Fibroblast of mammary gland (primary cell): ENCODE results near the gene CTNNA3.

ENCODE experiments used
- DNase-seq: peaks from one replicate; pipeline ENCODE4 v3.0.0-alpha.2; 2010; ENCODE audit warnings: low read depth
- H3K4me3 ChIP-seq: 2 replicates; pipeline ENCODE4 v1.5.1; 2011; ENCODE audit warnings: low read depth, mild to moderate bottlenecking, low read length, moderate library complexity; ENCODE audit not compliant: control insufficient read depth
- CTCF ChIP-seq: conservative IDR thresholded peaks from 2 replicates; pipeline ENCODE4 v1.5.1; 2011; ENCODE audit warnings: low read depth, low read length, inconsistent platforms; ENCODE audit not compliant: control insufficient read depth, insufficient read depth

CTNNA3 gene

GRCh38 chr10:66924674-66925345, 771.2 kb downstream of the CTNNA3 start:
- no peak for TF ChIP-seq CTCF
- no peak overlapping the region for H3K4me3 ChIP-seq
- DNase-seq, result no peak

GRCh38 chr10:66919248-66919647, 776.7 kb downstream of the CTNNA3 start:
- no peak for TF ChIP-seq CTCF
- H3K4me3 ChIP-seq, result no peak overlapping the region
- DNase-seq, result no peak

GRCh38 chr10:66917104-66917503, 778.9 kb downstream of the CTNNA3 start:
- DNase-seq, result no peak
- H3K4me3 ChIP-seq, result no peak overlapping the region
- no peak for TF ChIP-seq CTCF

GRCh38 chr10:66916030-66916429, 780.0 kb downstream of the CTNNA3 start:
- no peak for DNase-seq
- H3K4me3 ChIP-seq, result no peak overlapping the region
- no peak for TF ChIP-seq CTCF

DNA sequence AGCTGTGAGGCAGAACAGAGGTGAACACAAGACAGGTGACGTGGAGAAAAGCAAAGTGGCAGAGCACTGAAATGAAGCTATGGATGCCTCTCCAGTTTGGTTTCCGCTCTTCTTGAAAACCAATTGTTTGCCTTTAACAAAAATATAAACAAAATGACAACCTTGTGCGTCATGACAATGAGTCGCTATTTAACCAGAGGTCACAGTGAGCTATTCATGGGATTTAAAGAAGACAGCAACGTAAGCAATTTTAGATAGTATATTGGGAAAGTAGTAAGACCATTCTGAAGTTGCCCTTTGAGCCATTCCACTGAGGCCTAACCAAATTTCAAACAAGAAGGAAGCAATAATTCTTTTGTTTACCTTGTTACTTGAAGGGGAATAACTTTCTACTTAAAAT, 785.3 kb downstream of the CTNNA3 start:
- H3K4me3 ChIP-seq, result no peak overlapping the region
- DNase-seq, result no peak
- TF ChIP-seq CTCF, result no peak

- TF ChIP-seq CTCF, result no peak
- no peak for DNase-seq
- H3K4me3 ChIP-seq, result no peak overlapping the region
Observed at GRCh38 chr10:66892871-66893270, 803.1 kb downstream of the CTNNA3 start.

DNA sequence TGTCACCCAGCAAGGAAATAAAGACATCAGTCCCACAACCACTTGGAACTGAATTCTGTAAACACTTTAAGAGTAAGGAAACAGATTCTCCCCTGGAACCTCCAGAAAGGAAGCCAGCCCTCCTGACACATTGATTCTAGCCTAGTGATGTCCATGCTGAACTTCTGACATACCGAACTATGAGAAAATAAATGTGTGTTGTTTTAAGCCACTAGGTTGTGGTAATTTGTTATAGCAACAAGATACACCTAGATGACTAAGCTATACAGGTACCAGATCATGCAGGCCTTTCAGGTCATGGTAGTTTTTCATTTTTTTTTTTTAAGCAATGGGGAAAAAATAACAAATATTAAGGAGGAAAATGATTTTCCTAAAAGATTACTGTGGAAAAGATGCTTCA, 807.8 kb downstream of the CTNNA3 start:
- no peak for DNase-seq
- no peak overlapping the region for H3K4me3 ChIP-seq
- TF ChIP-seq CTCF, result no peak
